GM18519 (cell line): ENCODE measurements around the gene SLC19A1.
"Not testable (repeated sequence)": the region's sequence is repeated elsewhere in the genome, so short reads cannot be mapped to it uniquely, and the experiment has no call there.

ENCODE experiments used
- ATAC-seq: cut with Tn5 transposase; IDR thresholded peaks from one replicate; pipeline ENCODE4 v1.9.1; 2021; ENCODE audit warnings: mild to moderate bottlenecking, moderate library complexity; ENCODE audit not compliant: unreplicated experiment, low FRiP score

SLC19A1 gene

GRCh38 chr21:45508607-45509565, 33.4 kb downstream of the SLC19A1 start:
- ATAC-seq: no peak

DNA sequence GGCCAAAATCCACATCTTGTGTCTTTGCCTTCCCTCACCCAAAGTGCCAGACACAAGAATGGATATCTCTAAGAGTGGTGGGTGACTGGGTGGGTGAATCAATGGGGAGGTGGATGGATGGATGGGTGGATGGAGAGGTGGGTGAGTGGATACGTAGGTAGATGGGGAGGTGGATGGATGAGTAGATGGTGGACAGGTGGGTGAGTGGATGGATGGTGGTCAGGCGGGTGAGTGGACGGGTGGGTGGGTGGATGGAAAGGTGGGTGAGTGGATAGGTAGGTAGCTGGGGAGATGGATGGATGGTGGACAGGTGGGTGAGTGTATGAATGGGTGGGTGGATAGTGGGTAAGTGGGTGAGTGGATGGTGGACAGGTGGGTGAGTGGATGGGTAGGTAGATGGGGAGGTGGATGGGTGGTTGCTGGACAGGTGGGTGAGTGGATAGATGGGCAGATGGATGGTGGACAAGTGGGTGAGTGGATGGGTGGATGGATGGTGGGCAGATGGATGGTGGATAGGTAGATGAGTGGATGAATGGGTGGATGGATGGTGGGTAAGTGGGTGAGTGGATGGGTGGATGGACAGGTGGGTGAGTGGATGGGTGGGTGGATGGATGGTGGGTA, 34.2 kb downstream of the SLC19A1 start:
- no peak for ATAC-seq

DNA sequence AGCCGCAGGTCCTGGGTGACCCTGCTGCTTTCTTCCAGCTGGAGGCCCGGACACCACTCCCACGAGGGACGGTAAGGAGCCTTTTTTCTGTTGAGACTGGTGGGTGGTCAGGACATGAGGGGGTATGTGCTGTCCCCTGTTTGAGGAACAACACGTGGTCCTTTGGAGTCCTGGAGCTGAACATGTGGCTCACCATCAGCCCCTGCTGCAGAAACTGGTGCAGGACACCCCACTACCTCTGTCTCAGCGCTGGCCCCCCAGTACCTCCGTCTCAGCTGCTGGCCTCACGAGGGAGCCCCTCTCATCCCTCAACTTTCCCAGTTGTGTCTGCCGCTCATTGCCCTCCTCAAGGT, 34.7 kb downstream of the SLC19A1 start:
- no peak for ATAC-seq

DNA sequence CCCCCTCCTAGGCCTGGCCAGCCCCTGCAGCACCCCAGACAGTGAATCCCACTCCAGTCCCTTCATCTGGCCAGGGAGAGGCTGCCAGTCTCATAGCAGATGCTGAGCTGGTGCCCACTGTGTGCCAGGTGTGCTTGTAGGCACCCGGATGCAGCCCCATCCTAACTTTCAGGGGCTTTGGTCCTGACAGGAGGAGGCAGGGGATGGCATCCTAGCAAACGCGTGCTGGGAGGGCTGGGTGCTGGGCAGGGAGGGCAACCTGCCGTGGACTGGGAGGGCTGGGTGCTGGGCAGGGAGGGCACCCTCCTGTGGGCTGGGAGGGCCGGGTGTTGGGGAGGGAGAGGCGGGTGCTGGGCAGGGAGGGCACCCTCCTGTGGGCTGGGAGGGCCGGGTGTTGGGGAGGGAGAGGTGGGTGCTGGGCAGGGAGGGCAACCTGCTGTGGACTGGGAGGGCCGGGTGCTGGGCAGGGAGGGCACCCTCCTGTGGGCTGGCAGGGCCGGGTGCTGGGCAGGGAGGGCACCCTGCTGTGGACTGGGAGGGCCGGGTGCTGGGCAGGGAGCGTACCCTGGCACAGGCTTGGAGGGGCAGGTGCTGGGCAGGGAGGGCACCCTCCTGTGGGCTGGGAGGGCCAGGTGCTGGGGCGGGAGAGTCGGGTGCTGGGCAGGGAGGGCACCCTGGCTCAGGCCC, 35.3 kb downstream of the SLC19A1 start:
- no peak for ATAC-seq

GRCh38 chr21:45506241-45506817, 35.9 kb downstream of the SLC19A1 start:
- no peak for ATAC-seq

DNA sequence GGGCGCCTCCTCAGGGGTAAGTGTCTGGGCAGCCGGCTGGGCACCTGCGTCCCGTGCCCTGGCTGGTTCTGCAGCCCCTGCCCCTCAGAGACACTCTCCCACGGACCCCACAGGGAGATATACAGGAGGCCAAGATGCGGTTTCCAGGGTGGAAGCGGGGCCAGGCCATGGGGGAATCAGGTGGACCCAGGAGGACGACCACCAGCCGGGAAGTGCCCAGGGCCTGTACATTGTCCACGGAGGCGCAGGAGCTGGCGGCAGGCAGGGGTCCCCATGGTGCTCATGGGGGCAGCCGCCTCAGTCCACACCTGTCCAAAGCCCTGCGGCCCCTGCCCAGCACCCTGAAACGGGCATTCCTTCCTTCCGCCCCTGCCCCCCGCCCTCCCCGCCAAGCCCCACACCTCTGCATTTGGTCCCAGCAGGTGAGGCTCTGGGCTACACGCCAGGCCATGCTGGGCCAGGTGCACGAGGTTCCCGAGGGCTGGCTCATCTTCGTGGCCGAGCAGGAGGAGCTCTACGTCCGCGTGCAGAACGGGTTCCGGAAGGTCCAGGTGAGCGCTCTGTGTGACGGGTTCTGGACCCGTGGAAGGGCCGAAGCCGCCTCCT, 36.7 kb downstream of the SLC19A1 start:
- ATAC-seq: no peak

DNA sequence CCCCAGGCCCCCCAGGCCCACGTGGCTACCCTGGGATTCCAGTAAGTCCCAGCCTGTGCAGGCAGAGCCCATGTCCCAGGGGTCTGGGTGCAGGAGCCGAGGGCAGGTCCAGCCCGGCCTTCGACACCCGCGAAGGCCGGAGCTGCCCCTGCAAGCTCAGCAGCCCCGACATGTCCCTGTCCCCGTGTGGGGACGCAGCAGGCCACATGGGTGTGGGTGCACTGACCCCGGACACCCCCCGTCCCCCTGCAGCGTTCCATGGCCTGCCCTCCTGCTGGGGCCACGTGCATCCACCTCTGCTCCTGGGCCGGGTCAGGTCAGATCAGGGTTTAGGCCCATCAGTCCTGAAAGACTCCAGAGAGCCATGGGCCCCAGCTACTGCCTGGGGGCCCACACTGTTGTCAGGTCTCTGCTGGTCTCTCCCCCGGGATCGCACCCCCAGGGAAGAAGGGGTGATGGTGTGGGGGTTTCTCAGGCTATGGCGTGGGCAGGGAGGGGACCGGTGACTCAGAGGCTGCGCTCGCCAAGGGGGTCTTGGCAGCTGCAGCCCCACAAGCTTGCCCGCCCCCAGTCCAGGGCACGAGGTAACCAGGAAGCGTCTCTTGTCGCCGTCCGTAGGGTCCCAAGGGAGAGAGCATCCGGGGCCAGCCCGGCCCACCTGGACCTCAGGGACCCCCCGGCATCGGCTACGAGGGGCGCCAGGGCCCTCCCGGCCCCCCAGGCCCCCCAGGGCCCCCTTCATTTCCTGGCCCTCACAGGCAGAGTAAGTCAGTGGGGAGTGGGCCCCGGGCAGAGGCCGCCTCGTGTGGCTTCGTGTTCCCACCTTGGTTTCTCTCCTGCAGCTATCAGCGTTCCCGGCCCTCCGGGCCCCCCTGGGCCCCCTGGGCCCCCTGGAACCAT, 37.5 kb downstream of the SLC19A1 start:
- ATAC-seq: no peak

- ATAC-seq: no peak
These were observed 38.2 kb downstream of the SLC19A1 start for GRCh38 chr21:45504021-45504515.

DNA sequence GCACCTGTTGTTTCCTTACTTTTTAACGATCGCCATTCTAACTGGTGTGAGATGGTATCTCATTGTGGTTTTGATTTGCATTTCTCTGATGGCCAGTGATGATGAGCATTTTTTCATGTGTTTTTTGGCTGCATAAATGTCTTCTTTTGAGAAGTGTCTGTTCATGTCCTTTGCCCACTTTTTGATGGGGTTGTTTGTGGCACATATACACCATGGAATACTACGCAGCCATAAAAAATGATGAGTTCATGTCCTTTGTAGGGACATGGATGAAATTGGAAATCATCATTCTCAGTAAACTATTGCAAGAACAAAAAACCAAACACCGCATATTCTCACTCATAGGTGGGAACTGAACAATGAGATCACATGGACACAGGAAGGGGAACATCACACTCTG, 39.0 kb downstream of the SLC19A1 start:
- ATAC-seq: not testable (repeated sequence)

DNA sequence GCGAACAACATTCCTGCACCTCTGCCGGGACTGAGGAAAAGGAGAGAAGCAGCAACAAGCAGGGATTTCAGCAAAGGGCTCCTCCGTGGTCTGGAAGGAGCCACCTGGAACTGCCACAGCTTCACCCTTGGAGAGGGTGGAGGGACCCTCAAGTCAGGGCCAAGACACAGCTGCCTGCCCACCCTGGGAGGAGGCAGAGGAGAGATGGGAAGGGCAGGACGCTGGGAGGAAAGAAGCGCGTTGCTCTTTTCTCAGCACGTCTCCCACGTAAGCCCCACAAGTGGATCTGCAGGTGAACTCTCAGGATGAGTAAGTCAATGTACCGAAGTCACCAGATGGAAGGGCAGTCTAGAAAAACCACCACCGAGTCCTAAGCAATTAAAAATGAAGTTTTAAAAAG, 39.6 kb downstream of the SLC19A1 start:
- no peak for ATAC-seq

DNA sequence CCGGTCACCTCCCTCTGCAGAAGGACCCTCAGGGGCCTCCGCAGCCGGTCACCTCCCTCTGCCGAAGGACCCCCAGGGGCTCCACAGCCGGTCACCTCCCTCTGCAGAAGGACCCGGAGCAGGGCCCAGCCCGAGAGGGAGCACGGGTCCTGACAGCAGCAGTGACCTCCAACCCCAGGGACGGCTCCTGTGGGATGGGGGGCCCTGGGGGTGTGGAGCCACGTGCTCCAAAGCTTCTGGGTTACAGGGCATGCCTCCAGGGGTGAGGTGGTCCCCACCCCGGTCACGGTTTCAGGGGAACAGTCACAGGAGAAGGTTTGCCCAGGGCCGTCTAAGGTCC, 40.3 kb downstream of the SLC19A1 start:
- no peak for ATAC-seq

GRCh38 chr21:45501081-45502005, 40.9 kb downstream of the SLC19A1 start:
- ATAC-seq: not testable (repeated sequence)

DNA sequence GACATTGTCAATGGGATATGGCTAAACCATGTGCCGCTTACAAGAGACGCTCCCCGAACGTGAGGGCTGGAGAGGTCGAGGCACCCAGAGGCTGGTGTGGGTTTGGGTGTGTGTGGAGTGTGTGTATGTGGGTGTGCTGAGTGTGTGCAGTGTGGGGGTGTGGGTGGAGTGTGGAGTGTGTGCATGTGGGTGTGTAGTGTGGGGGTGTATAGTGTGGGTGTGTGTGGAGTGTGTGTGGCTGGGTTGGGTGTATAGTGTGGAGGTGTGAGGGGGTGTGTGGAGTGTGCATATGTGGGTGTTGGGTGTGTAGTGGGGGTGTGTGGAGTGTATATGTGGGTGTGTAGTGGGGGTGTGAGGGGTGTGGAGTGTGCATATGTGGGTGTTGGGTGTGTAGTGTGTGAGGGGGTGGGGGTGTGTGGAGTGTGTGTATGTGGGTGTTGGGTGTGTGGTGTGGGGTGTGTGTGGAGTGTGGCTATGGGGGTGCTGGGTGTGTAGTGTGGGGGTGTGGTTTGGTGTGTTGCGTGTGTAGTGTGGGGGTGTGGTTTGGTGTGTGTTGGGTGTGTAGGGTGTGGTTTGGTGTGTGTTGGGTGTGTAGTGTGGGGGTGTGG, 42.2 kb downstream of the SLC19A1 start:
- no peak for ATAC-seq

- no peak for ATAC-seq
These were observed 43.0 kb downstream of the SLC19A1 start for GRCh38 chr21:45499201-45499750.

DNA sequence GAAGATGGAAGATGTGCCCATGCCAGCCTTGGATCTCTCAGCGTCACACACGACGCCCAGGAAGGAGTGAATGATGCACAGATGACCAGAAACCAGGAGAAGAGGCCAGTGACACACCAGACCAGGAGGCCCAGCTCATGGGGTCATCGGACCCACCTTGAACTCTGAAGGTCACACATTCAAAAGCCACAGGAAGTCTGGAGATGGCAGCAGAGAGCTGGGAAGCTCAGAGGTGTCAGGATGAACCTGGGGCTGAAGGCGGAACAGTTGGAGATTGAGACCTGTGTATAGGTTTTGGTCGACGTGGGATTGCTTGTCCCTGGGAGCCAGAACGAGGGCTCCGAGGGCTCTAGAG, 43.6 kb downstream of the SLC19A1 start:
- no peak for ATAC-seq

GRCh38 chr21:45497846-45498645, 44.2 kb downstream of the SLC19A1 start:
- ATAC-seq: no peak
